CD14-positive monocyte (primary cell): ENCODE data around the gene IQGAP2. TPM values are rescaled to one million over a fixed set of nuclear protein-coding genes. Genes with fewer than 3 reads are reported as not detected.

Experiments
- DNase-seq, 3 donors: peaks; one replicate each; pipeline ENCODE4 v3.0.0-alpha.2; 2011 to 2022
- H2AFZ ChIP-seq: 2 replicates; pipeline ENCODE4 v1.6.0; 2012; ENCODE audit warnings: mild to moderate bottlenecking, low read depth, low read length, inconsistent platforms; ENCODE audit not compliant: insufficient read depth, poor library complexity, severe bottlenecking
- H3K27ac ChIP-seq, 2 donors: 1 replicate in 1 of 2; 2 replicates in 1 of 2; pipeline ENCODE4 v1.5.1; 2012 to 2013; ENCODE audit warnings: low read length in 2 of 2, control low read depth in 1 of 2, inconsistent platforms in 1 of 2, low read depth in 1 of 2, mild to moderate bottlenecking in 1 of 2
- H3K27me3 ChIP-seq, 2 donors: one replicate each; pipeline versions ENCODE4 v1.6.0 to v1.6.1; 2011 to 2013; ENCODE audit warnings: low read length in 2 of 2; ENCODE audit not compliant: control insufficient read depth in 2 of 2, insufficient read depth in 2 of 2
- H3K36me3 ChIP-seq, 2 donors: replicated peaks in 1 of 2; 1 replicate in 1 of 2; 2 replicates in 1 of 2; pipeline versions ENCODE4 v1.5.1 to v1.6.1; 2012 to 2013; ENCODE audit warnings: low read length in 2 of 2, control low read depth in 1 of 2, inconsistent platforms in 1 of 2, mild to moderate bottlenecking in 1 of 2; ENCODE audit not compliant: insufficient read depth in 2 of 2, control insufficient read depth in 1 of 2
- H3K4me1 ChIP-seq, 2 donors: 1 replicate in 1 of 2; 2 replicates in 1 of 2; pipeline versions ENCODE4 v1.5.1 to v1.6.1; 2012 to 2013; ENCODE audit warnings: low read length in 2 of 2, control low read depth in 1 of 2, inconsistent platforms in 1 of 2, mild to moderate bottlenecking in 1 of 2, moderate library complexity in 1 of 2; ENCODE audit not compliant: insufficient read depth in 2 of 2, control insufficient read depth in 1 of 2
- H3K4me2 ChIP-seq: replicated peaks from 2 replicates; pipeline ENCODE3; 2012; ENCODE audit warnings: low read length, moderate library complexity, mild to moderate bottlenecking; ENCODE audit not compliant: poor library complexity, severe bottlenecking; ENCODE audit errors: extremely low read depth
- H3K4me3 ChIP-seq, 3 experiments: fragments of 200-600 bp in 1 of 3; sonication (generic) in 1 of 3; replicated peaks in 1 of 3; 1 replicate in 2 of 3; 2 replicates in 1 of 3; pipeline ENCODE4 v1.5.1; 2011 to 2013; ENCODE audit warnings: low read length in 3 of 3, mild to moderate bottlenecking in 3 of 3, control low read depth in 2 of 3, low read depth in 2 of 3, inconsistent platforms in 1 of 3, moderate library complexity in 1 of 3
- H3K79me2 ChIP-seq: 2 replicates; pipeline ENCODE4 v1.6.0; 2012; ENCODE audit warnings: mild to moderate bottlenecking, control low read depth, inconsistent platforms, low read length, moderate library complexity; ENCODE audit not compliant: insufficient read depth
- H3K9ac ChIP-seq: 2 replicates; pipeline ENCODE4 v1.6.0; 2017; ENCODE audit warnings: low read length, mild to moderate bottlenecking; ENCODE audit not compliant: insufficient read depth, poor library complexity, severe bottlenecking
- H3K9me3 ChIP-seq, 2 donors: replicated peaks in 1 of 2; 1 replicate in 1 of 2; 2 replicates in 1 of 2; pipeline versions ENCODE4 v1.5.1 to v1.6.1; 2012 to 2013; ENCODE audit warnings: low read length in 2 of 2, control low read depth in 1 of 2; ENCODE audit not compliant: control insufficient read depth in 1 of 2, insufficient read depth in 1 of 2
- H4K20me1 ChIP-seq: 2 replicates; pipeline ENCODE4 v1.6.0; 2012; ENCODE audit warnings: mild to moderate bottlenecking, low read length, control low read depth, moderate library complexity; ENCODE audit not compliant: insufficient read depth
- H3K27ac Mint-ChIP-seq, 7 donors: one replicate each; pipeline ENCODE4 v1.8.0; 2020; ENCODE audit warnings: mild to moderate bottlenecking in 7 of 7, mixed read lengths in 7 of 7, moderate library complexity in 6 of 7, inconsistent platforms in 2 of 7
- H3K27me3 Mint-ChIP-seq, 3 donors: one replicate each; pipeline ENCODE4 v1.8.0; 2021 to 2022; ENCODE audit warnings: low read depth in 3 of 3, mild to moderate bottlenecking in 3 of 3, mixed read lengths in 3 of 3, moderate library complexity in 3 of 3, inconsistent platforms in 1 of 3
- H3K36me3 Mint-ChIP-seq, 2 donors: one replicate each; pipeline ENCODE4 v1.8.0; 2020; ENCODE audit warnings: mixed read lengths in 2 of 2, inconsistent platforms in 1 of 2, mild to moderate bottlenecking in 1 of 2
- H3K4me1 Mint-ChIP-seq: one replicate; pipeline ENCODE4 v1.8.0; 2020; ENCODE audit warnings: mild to moderate bottlenecking, mixed read lengths
- H3K4me3 Mint-ChIP-seq, 2 donors: one replicate each; pipeline ENCODE4 v1.8.0; 2020; ENCODE audit warnings: mild to moderate bottlenecking in 2 of 2, mixed read lengths in 2 of 2, moderate library complexity in 1 of 2
- H3K9me3 Mint-ChIP-seq, 7 donors: one replicate each; pipeline ENCODE4 v1.8.0; 2020 to 2022; ENCODE audit warnings: mixed read lengths in 7 of 7, mild to moderate bottlenecking in 6 of 7, moderate library complexity in 6 of 7, inconsistent platforms in 2 of 7
- WGBS: methylation state at CpG from one replicate; pipeline ENCODE4 v1.1.5; 2013; ENCODE audit warnings: missing lambda C conversion rate; ENCODE audit not compliant: insufficient coverage; 5-methylcytosine and 5-hydroxymethylcytosine counted together
- intact Hi-C, 2 donors: fragments of 100-400 bp; cut with micrococcal nuclease; formaldehyde crosslinking; loops; one replicate each; pipeline versions ENCODE4 v1.15.0 to v1.15.1; 2023
- polyA plus RNA-seq, 3 donors: library from polyadenylated mRNA; depleted of rRNA in 1 of 3; unstranded in 2 of 3; stranded (reverse) in 1 of 3; fragments of 300-500 nt in 2 of 3; fragments of >200 nt in 1 of 3; fragmentation: Illumina TruSeq in 2 of 3; gene quantifications; 1 replicate in 2 of 3; 2 replicates in 1 of 3; pipeline ENCODE4 v1.2.3, GENCODE V29; 2012 to 2021
- TF ChIP-seq, protein P1 (sequence below): fragments of 200-600 bp; IDR thresholded peaks from one replicate; pipeline ENCODE4 v1.8.0; 2022; ENCODE audit warnings: antibody characterized with exemption, mild to moderate bottlenecking

IQGAP2 gene
- polyA plus RNA-seq, 3 donors = 21.4 to 50.9 (median 35.4) TPM

GRCh38 chr5:76469656-76470290 lies 66.7 kb downstream of the IQGAP2 start:
- Histone ChIP-seq H3K4me2 (peak overlapping the region; percentile 52), H4K20me1 (peaks cover 91% of the 10 kb centered on the region), H3K27me3 (no peaks in the 10 kb centered on the region), H3K27ac (peak overlapping the region; percentile 76 to 80), H2AFZ (no peak overlapping the region), H3K9me3 (no peaks in the 10 kb centered on the region), H3K4me3 (peak overlapping the region in 1 of 3 experiments; percentile 29), H3K9ac (no peak overlapping the region), H3K4me1 (peaks cover 29 to 65% of the 10 kb centered on the region in 2 donors), H3K79me2 (peaks cover 88% of the 10 kb centered on the region), H3K36me3 (peaks cover 3 to 17% of the 10 kb centered on the region in 2 donors)
- Mint-ChIP-seq H3K27me3 (no peaks in the 10 kb centered on the region), H3K27ac (peak overlapping the region; percentile 87 to 97 (median 93)), H3K4me1 (peaks cover 64% of the 10 kb centered on the region), H3K9me3 (no peaks in the 10 kb centered on the region), H3K36me3 (peaks cover 21 to 29% of the 10 kb centered on the region in 2 donors), H3K4me3 (peak overlapping the region in 1 of 2 donors; percentile 57)
- intact Hi-C loops = loop anchor here (5.0 to 10.0 kb wide), 3 partner anchors 62 to 65 kb away; partner anchors contain the start of gene IQGAP2 (in 1 of the 2)
- peak in 1 of 3 donors; percentile 33 for DNase-seq
- TF ChIP-seq, protein P1, sequence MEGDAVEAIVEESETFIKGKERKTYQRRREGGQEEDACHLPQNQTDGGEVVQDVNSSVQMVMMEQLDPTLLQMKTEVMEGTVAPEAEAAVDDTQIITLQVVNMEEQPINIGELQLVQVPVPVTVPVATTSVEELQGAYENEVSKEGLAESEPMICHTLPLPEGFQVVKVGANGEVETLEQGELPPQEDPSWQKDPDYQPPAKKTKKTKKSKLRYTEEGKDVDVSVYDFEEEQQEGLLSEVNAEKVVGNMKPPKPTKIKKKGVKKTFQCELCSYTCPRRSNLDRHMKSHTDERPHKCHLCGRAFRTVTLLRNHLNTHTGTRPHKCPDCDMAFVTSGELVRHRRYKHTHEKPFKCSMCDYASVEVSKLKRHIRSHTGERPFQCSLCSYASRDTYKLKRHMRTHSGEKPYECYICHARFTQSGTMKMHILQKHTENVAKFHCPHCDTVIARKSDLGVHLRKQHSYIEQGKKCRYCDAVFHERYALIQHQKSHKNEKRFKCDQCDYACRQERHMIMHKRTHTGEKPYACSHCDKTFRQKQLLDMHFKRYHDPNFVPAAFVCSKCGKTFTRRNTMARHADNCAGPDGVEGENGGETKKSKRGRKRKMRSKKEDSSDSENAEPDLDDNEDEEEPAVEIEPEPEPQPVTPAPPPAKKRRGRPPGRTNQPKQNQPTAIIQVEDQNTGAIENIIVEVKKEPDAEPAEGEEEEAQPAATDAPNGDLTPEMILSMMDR = no peak
- 88% methylated on average over 2 of the region's 3 CpGs for WGBS

DNA sequence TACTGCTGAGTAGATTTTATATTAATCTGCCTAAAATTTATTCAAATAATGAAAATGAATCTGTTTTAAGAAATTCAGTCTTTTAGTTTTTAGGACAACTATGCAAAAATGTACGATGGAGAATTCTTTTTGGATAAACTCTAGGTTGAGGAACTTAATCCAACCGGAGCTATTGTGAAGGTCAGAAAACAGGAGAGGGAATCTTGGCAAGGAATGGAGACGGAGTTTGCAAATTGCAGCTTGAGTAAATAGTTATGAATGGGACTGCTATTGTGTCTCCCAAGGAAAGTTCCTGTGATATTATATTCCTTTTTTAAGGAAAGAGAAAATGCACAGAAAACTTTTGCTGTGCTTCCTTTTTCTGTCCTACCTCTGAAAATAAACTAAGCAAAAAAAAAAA lies 67.9 kb downstream of the IQGAP2 start:
- H3K4me1 ChIP-seq = peaks cover 29 to 65% of the 10 kb centered on the region in 2 donors
- H3K36me3 Mint-ChIP-seq = peaks cover 13 to 27% of the 10 kb centered on the region in 2 donors
- peak overlapping the region in 4 of 7 donors; percentile 18 to 69 (median 49) for H3K27ac Mint-ChIP-seq
- H3K79me2 ChIP-seq = peaks cover 90% of the 10 kb centered on the region
- DNase-seq = no peak
- no peaks in the 10 kb centered on the region for H3K9me3 Mint-ChIP-seq
- H3K27ac ChIP-seq = peak overlapping the region in 1 of 2 donors; percentile 80
- TF ChIP-seq, protein P1 = no peak
- no peaks in the 10 kb centered on the region for H3K27me3 Mint-ChIP-seq
- no peak overlapping the region for H3K9ac ChIP-seq
- intact Hi-C loops = loop anchor here in 1 of 2 donors (10.0 kb wide), 1 partner anchor 64 kb away; no protein-coding TSS in a partner anchor
- peaks cover 93% of the 10 kb centered on the region for H4K20me1 ChIP-seq
- H3K9me3 ChIP-seq = no peaks in the 10 kb centered on the region
- H3K4me1 Mint-ChIP-seq = peaks cover 69% of the 10 kb centered on the region
- H3K27me3 ChIP-seq = no peaks in the 10 kb centered on the region
- H3K4me2 ChIP-seq = no peak overlapping the region
- H3K4me3 ChIP-seq = no peak overlapping the region
- 94% methylated on average over 2 of the region's 3 CpGs for WGBS
- no peak overlapping the region for H2AFZ ChIP-seq
- no peak overlapping the region for H3K4me3 Mint-ChIP-seq
- peaks cover 3 to 7% of the 10 kb centered on the region in 2 donors for H3K36me3 ChIP-seq
